HG03045 (cell line): ENCODE results near the gene MGME1.
A peak's percentile ranks its signal among the peaks of the same experiment; 100 is the strongest.
"Not testable (repeated sequence)": the region's sequence is repeated elsewhere in the genome, so short reads cannot be mapped to it uniquely, and the experiment has no call there.

Experiments
- ATAC-seq: cut with Tn5 transposase; IDR thresholded peaks from one replicate; pipeline ENCODE4 v1.9.1; 2021; ENCODE audit warnings: mild to moderate bottlenecking, moderate library complexity; ENCODE audit not compliant: unreplicated experiment

The MGME1 gene

GRCh38 chr20:17959257-17959627 lies 9.6 kb upstream of the MGME1 start:
- no peak for ATAC-seq

GRCh38 chr20:17960400-17960885 lies 8.4 kb upstream of the MGME1 start:
- not testable (repeated sequence) for ATAC-seq

- ATAC-seq: no peak
Observed at GRCh38 chr20:17960927-17961586, 7.8 kb upstream of the MGME1 start.

GRCh38 chr20:17961587-17961940 lies 7.3 kb upstream of the MGME1 start:
- ATAC-seq: no peak

GRCh38 chr20:17963114-17963897 lies 5.5 kb upstream of the MGME1 start:
- no peak for ATAC-seq

GRCh38 chr20:17964073-17964472 lies 4.7 kb upstream of the MGME1 start:
- ATAC-seq: no peak

- no peak for ATAC-seq
Observed at GRCh38 chr20:17964632-17965031, 4.2 kb upstream of the MGME1 start.

GRCh38 chr20:17965042-17965697 lies 3.6 kb upstream of the MGME1 start:
- no peak for ATAC-seq

GRCh38 chr20:17966432-17967310 lies 2.1 kb upstream of the MGME1 start:
- ATAC-seq: no peak

GRCh38 chr20:17967521-17968365 lies 1.1 kb upstream of the MGME1 start:
- peak; percentile 7 for ATAC-seq

GRCh38 chr20:17969278-17969883 lies 563 bp downstream of the MGME1 start:
- ATAC-seq: peak; percentile 8

GRCh38 chr20:17969884-17970409 lies 1.1 kb downstream of the MGME1 start:
- no peak for ATAC-seq

- ATAC-seq: no peak
Observed at GRCh38 chr20:17971300-17972013, 2.6 kb downstream of the MGME1 start.

- no peak for ATAC-seq
Observed at GRCh38 chr20:17972121-17972520, 3.3 kb downstream of the MGME1 start.

- ATAC-seq: no peak
Observed at GRCh38 chr20:17976305-17976704, 7.5 kb downstream of the MGME1 start.

- ATAC-seq: no peak
Observed at GRCh38 chr20:17985388-17986018, 16.7 kb downstream of the MGME1 start.

- no peak for ATAC-seq
Observed at GRCh38 chr20:17987988-17988387, 19.2 kb downstream of the MGME1 start.

- ATAC-seq: no peak
Observed at GRCh38 chr20:17990278-17990972, 21.6 kb downstream of the MGME1 start.
